ENCODE measurements around the gene AMPD2. TPM values are rescaled to one million over a fixed set of nuclear protein-coding genes. Genes with fewer than 3 reads are reported as not detected.
"Not testable (repeated sequence)": the region's sequence is repeated elsewhere in the genome, so short reads cannot be mapped to it uniquely, and the experiment has no call there.

The AMPD2 gene
- total and polyA plus RNA-seq, 5 experiments from 2014 or later = 21.9 to 76.0 (median 33.9) TPM

DNA sequence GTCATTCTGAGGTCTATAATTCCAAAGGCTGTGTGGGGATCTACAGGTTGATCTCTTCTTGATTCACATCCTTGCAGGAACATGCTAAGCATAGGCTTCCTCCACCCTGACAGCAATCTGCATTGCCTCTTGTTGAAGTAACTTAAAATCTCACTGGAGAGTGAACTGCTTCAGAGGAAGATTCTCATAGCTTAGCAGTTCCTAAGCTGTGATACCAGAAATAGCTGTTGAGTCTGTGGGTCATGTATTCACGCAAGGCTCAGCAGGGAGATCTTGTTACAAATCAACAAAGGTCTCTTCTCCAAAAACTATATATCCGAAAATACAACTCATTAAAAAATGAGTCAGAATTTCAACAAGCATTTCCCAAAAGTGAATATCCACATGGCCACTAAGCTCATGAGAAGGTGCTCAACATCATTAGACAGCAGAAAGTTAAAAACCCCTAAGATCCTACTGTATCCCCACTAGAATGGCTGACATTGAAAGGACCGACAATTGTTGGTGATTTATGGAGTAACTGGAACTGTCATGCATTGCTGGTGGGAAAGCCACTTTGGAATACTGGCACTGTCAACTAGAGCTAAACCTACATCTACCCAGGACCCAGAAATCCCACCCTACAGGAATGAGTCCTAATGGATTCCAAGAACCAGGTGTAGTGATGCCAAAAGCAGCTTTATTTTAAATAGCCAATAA, 57.2 kb downstream of the AMPD2 start:
- POLR2A ChIA-PET = not testable (repeated sequence)

GRCh38 chr1:109677459-109677858, 57.8 kb downstream of the AMPD2 start:
- ATAC-seq (no peak), DNase-seq (no peak)
- no peaks in the 10 kb centered on the region for H3K27me3 Mint-ChIP-seq
- peak overlapping the region in 2 of 10 donors; percentile 38 to 63 for H3K27ac Mint-ChIP-seq
- H3K36me3 Mint-ChIP-seq = peaks cover 0 to 6% (median 5%) of the 10 kb centered on the region in 3 donors
- H3K4me3 Mint-ChIP-seq = no peak overlapping the region
- H3K4me1 Mint-ChIP-seq = peaks cover 0 to 2% (median 0%) of the 10 kb centered on the region in 4 donors
- no peaks in the 10 kb centered on the region for H3K9me3 Mint-ChIP-seq
- POLR2A ChIA-PET = no interaction called here

More for the DNA sequence above, 57.2 kb downstream of the AMPD2 start:
- not testable (repeated sequence) for DNase-seq, H3K27ac Mint-ChIP-seq, H3K9me3 Mint-ChIP-seq, ATAC-seq, H3K4me1 Mint-ChIP-seq, H3K4me3 Mint-ChIP-seq, H3K36me3 Mint-ChIP-seq, H3K27me3 Mint-ChIP-seq

DNA sequence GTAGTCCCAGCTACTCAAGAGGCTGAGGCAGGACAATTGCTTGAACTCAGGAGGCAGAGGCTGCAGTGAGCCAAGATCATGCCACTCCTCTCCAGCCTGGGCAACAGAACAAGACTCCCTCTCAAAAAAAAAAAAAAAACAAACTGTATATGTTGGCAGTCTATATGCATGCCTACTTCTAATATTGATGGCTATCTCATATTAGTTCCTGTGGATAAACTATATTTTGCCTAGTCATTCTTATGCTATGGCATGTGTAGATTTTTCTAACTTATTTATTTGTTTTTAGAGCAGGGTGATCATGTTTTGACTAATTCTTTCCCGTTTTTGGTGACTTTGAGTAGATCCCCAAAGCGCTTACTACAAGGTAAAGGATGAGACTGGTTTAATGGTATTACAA, 59.0 kb downstream of the AMPD2 start:
- H3K36me3 Mint-ChIP-seq, H3K27me3 Mint-ChIP-seq, ATAC-seq, H3K4me1 Mint-ChIP-seq, H3K27ac Mint-ChIP-seq, DNase-seq, H3K4me3 Mint-ChIP-seq, H3K9me3 Mint-ChIP-seq, POLR2A ChIA-PET: not testable (repeated sequence)

Other genes starting within 250 kb of the AMPD2 start
- 1 to 10 TPM; 2.2 to 2.5 TPM for gene SORT1, start 221.9 kb upstream of the AMPD2 start, total RNA-seq
- 1 to 10 TPM in 2 of 3 donors, under 1 TPM in 1; 0.43 to 1.6 (median 1.2) TPM for gene SORT1, start 221.9 kb upstream of the AMPD2 start, polyA plus RNA-seq
- gene PSMA5, start 193.4 kb upstream of the AMPD2 start, total RNA-seq = 10 to 100 TPM; 71.1 to 74.5 TPM
- 10 to 100 TPM; 73.8 to 93.9 (median 84.6) TPM for gene PSMA5, start 193.4 kb upstream of the AMPD2 start, polyA plus RNA-seq
- not detected for gene SYPL2, start 153.3 kb upstream of the AMPD2 start, total RNA-seq
- gene SYPL2, start 153.3 kb upstream of the AMPD2 start, polyA plus RNA-seq = under 1 TPM in 1 of 3 donors, not detected in 2; 0.22 TPM
- gene ATXN7L2, start 135.9 kb upstream of the AMPD2 start, total RNA-seq = 10 to 100 TPM; 12.7 to 14.1 TPM
- gene ATXN7L2, start 135.9 kb upstream of the AMPD2 start, polyA plus RNA-seq = 10 to 100 TPM in 1 of 3 donors, 1 to 10 TPM in 2; 4.3 to 10.7 (median 8.6) TPM
- gene CYB561D1, start 125.7 kb upstream of the AMPD2 start, total RNA-seq = 10 to 100 TPM; 29.5 to 33.6 TPM
- 10 to 100 TPM; 12.4 to 20.2 (median 13.9) TPM for gene CYB561D1, start 125.7 kb upstream of the AMPD2 start, polyA plus RNA-seq
- 10 to 100 TPM; 32.8 to 33.3 TPM for gene AMIGO1, start 110.1 kb upstream of the AMPD2 start, total RNA-seq
- 10 to 100 TPM; 17.8 to 42.2 (median 25.4) TPM for gene AMIGO1, start 110.1 kb upstream of the AMPD2 start, polyA plus RNA-seq
- 1 to 10 TPM; 1.0 to 1.2 TPM for gene GPR61, start 80.0 kb upstream of the AMPD2 start, total RNA-seq
- gene GPR61, start 80.0 kb upstream of the AMPD2 start, polyA plus RNA-seq = 1 to 10 TPM in 1 of 3 donors, under 1 TPM in 1, not detected in 1; 0.71 to 1.1 TPM
- gene GNAI3, start 71.2 kb upstream of the AMPD2 start, total RNA-seq = 1 to 10 TPM; 6.8 to 7.3 TPM
- 1 to 10 TPM; 7.1 to 7.7 (median 7.7) TPM for gene GNAI3, start 71.2 kb upstream of the AMPD2 start, polyA plus RNA-seq
- not detected for gene GNAT2, start 221 bp upstream of the AMPD2 start, total RNA-seq
- not detected for gene GNAT2, start 221 bp upstream of the AMPD2 start, polyA plus RNA-seq
- gene GSTM4, start 36.3 kb downstream of the AMPD2 start, total RNA-seq = 1 to 10 TPM; 2.5 to 3.8 TPM
- 10 to 100 TPM in 2 of 3 donors, 1 to 10 TPM in 1; 8.6 to 17.4 (median 17.3) TPM for gene GSTM4, start 36.3 kb downstream of the AMPD2 start, polyA plus RNA-seq
- gene GSTM2, start 48.2 kb downstream of the AMPD2 start, total RNA-seq = 10 to 100 TPM; 70.7 to 75.9 TPM
- gene GSTM2, start 48.2 kb downstream of the AMPD2 start, polyA plus RNA-seq = 10 to 100 TPM; 20.8 to 51.7 (median 40.7) TPM
- gene GSTM1, start 68.0 kb downstream of the AMPD2 start, total RNA-seq = under 1 TPM in 1 of 2 experiments, not detected in 1; 0.38 TPM
- 10 to 100 TPM in 2 of 3 donors, not detected in 1; 54.7 to 62.0 TPM for gene GSTM1, start 68.0 kb downstream of the AMPD2 start, polyA plus RNA-seq
- gene GSTM5, start 92.4 kb downstream of the AMPD2 start, total RNA-seq = not detected
- 1 to 10 TPM in 1 of 3 donors, not detected in 2; 1.1 TPM for gene GSTM5, start 92.4 kb downstream of the AMPD2 start, polyA plus RNA-seq
- gene GSTM3, start 121.2 kb downstream of the AMPD2 start, total RNA-seq = 10 to 100 TPM; 10.7 to 13.2 TPM
- gene GSTM3, start 121.2 kb downstream of the AMPD2 start, polyA plus RNA-seq = 10 to 100 TPM; 60.0 to 96.3 (median 62.1) TPM
- not detected for gene EPS8L3, start 144.1 kb downstream of the AMPD2 start, total RNA-seq
- not detected for gene EPS8L3, start 144.1 kb downstream of the AMPD2 start, polyA plus RNA-seq

All from naive thymus-derived CD8-positive, alpha-beta T cell (primary cell).